Muscle of arm (tissue), 12 donors: ENCODE results near the gene PLD3. TPM values are rescaled to one million over a fixed set of nuclear protein-coding genes. Genes with fewer than 3 reads are reported as not detected.
"Not testable (repeated sequence)": the region's sequence is repeated elsewhere in the genome, so short reads cannot be mapped to it uniquely, and the experiment has no call there.

ENCODE experiments used
- DNase-seq: peaks from one replicate; pipeline ENCODE4 v3.0.0-alpha.2; 2013
- polyA plus RNA-seq, 12 donors: library from polyadenylated mRNA; unstranded; fragments of 120-200 nt; gene quantifications; one replicate each; pipeline ENCODE4 v1.2.1, GENCODE V29; 2013; ENCODE audit not compliant: insufficient read length in 12 of 12

The PLD3 gene
- polyA plus RNA-seq, 12 donors = 165 to 236 (median 213) TPM; not detected in 1

GRCh38 chr19:40322951-40323615 lies 25.4 kb upstream of the PLD3 start:
- DNase-seq = no peak

GRCh38 chr19:40323705-40324104 lies 24.8 kb upstream of the PLD3 start:
- DNase-seq = no peak

DNA sequence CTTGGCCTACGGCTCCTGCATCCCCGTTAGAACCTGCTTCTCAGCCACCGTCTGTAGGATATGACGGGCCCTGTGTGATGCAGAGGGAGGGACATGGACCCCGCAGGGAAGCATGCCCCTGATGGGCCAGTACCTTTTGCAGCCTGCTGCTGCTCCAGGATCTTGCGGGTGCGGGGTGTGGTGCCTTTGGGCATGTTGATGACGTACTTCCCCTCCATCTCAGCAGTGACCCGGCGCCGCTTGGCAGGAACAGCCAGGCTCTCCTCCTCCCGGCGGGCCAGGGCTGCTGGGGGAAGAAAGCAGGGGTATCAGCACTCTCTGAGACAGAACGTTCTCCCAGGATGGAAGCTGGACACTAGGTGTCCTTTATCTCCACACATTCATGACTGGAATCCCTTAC lies 22.3 kb upstream of the PLD3 start:
- no peak for DNase-seq

- no peak for DNase-seq
Observed at GRCh38 chr19:40331052-40331451, 17.4 kb upstream of the PLD3 start.

GRCh38 chr19:40332669-40333068 lies 15.8 kb upstream of the PLD3 start:
- DNase-seq = no peak

DNA sequence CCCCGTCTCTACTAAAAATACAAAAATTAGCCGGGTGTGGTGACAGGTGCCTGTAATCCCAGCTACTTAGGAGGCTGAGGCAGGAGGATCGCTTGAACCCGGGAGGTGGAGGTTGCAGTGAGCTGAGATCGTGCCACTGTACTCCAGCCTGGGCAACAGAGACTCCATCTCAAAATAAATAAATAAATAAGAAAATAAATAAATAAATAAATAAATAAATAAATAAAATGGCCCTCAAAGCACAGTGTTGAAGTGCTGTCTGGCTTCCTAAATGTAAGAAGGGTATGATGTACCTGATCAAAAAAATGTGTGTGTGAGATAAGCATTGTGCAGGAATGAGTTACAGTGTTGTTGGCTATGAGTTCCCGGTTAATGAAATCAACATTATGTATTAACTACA lies 15.4 kb upstream of the PLD3 start:
- DNase-seq = not testable (repeated sequence)

DNA sequence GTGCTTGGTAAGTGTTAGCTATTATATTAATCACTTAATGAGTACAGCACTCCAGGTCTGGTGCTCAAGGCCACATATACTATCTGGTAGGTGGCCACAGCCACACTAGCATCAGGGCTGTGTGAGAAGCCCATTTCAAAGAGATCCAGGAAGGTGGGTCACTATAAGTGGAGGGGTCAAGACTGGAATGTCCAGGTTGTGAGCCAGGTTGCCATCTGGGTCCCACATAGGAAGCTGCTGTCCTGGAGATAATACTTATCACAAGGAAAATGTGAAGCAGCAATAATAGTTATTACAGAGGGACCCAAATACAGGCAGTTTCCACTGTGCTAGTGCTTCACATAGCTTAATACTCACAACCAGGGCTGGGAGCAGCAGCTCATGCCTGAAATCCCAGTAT lies 13.4 kb upstream of the PLD3 start:
- DNase-seq = no peak

GRCh38 chr19:40335855-40336600 lies 12.5 kb upstream of the PLD3 start:
- no peak for DNase-seq

DNA sequence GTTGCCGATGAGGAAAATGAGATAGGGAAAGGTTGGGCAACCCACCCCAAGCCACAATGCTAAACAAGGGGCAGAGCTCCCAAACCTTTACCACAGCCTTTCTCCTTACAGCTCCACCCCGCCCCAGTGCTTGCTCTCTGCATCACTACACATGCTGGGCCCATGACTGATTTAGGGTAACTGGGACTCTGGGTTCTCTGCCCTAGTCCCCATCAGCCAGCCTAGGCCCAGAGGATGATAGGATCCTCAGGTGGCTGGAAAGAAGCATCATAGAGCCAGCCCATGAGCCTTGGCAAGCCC lies 11.9 kb upstream of the PLD3 start:
- DNase-seq = no peak

DNA sequence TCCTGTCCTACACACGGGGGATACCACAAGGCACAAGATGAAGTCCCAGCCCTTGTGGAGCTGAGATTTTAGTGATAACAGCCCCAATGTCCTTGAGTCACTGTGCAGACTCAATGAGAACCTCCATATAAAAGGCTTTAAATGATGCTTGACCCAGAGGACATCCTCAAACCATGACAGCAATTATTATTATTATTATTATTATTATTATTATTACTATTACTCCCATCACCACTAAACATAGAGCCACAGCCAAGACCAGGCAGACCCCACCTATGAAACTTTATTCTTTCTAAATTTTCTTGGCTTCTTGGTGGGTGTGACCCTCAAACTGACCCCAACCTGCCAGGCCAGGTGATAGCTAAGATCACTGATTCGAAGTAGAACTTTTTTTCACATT lies 11.4 kb upstream of the PLD3 start:
- DNase-seq = no peak

DNA sequence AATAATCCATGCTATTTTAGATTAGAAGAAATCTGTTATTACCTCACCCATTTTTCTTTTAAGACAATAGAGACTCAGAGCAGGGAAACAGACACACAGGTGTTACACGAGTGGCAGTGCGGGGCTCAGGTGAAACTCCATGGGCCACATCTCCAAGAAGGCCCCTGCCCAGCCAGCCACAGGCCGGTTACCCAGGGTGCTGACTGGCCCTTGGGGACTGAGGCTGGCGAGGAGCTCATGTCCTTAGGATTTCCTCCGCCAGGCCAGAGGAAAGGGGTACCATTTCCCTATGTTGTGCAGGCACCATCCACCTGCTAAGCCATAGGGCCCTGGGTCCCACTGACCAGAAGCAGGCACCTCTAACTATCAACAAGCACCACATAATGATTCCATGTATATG lies 10.9 kb upstream of the PLD3 start:
- DNase-seq = no peak

DNA sequence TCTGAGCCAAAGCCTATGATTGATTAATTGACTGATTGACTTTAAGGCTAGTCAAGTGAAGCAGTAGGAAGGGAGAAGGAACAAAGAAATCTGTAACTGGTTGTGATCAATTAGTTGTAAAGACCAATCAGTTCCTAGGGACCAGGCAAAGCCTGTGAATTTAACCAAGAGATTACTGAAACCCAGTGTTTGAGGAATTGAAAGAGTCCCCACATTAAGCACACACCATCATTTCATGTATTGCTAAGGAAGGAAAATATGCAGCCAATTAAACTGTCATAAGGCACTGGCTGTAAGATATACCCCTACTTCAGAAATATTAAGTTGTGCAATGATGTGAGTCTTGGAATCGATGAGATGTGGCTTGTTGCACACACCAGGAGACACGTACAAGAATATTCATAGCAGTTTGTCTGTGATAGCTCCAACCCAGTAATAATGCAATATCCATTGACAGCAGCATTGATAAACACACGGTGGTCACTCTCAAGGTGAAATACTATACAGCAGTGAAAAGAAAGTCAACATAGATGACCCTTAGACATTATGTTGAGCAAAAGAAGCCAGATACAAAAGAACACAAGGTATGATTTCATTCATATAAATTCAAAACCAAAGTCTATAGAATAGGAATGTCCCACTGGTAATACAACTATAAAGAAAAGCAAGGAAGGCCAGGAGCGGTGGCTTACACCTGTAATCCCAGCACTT lies 9.3 kb upstream of the PLD3 start:
- DNase-seq = no peak

DNA sequence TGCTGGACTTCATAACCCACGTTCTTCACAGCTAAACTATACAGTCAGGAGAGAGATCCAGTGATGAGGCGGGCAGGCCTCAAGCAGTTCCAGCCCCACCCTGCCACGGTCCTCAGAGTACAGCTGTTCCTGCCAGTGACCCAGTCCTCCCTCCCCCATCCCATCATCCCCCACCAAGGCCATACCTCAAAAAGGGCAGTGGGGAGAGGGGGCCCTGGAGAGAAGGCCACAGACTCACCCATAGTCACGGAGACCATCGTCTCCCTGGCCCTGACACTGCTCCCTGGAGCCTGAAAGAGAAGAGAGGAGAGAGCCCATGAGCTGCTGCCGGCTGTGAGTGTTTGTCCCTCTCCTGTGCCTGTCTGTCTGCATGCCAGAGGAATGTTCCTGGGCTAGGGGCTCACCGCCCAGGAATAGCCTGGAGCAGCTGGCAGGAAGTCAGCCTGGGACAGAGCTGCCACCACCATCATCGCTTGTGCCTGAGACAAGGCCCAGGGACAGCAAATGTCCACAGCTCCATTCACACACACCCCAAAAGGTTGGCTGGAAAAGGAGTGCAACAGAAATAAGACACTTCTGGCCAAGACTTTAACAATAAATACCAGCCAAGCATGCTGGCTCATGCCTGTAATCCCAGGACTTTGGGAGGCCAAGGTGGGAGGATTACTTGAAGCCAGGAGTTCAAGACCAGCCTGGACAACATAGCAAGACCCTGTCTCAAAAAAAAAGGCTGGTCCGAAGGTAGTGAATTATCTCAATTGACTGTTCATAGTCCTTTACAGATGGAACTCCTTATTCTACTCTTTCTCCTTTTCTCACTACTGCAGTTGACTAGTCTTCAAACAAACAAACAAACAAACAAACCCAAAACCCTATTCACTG lies 6.7 kb upstream of the PLD3 start:
- peak; percentile 57 for DNase-seq

- no peak for DNase-seq
Observed at GRCh38 chr19:40342644-40343311, 5.7 kb upstream of the PLD3 start.

DNA sequence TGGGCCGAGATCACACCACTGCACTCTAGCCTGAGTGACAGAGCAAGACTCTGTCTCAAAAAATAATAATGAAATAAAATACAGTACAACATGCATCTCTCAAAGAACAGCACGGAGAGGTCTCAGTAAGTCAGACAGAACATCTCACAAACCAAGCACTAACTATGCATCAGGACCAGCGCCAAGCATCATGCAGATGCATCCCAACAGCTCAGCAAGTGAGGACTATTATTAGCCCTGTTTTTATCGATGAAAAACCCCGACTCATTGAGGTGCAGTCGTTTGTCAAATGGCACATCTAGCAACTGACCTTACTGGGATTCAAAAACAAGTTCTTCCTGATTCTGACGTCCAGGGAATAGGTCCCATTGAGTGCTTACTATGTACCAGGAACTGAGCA lies 4.1 kb upstream of the PLD3 start:
- DNase-seq = no peak

DNA sequence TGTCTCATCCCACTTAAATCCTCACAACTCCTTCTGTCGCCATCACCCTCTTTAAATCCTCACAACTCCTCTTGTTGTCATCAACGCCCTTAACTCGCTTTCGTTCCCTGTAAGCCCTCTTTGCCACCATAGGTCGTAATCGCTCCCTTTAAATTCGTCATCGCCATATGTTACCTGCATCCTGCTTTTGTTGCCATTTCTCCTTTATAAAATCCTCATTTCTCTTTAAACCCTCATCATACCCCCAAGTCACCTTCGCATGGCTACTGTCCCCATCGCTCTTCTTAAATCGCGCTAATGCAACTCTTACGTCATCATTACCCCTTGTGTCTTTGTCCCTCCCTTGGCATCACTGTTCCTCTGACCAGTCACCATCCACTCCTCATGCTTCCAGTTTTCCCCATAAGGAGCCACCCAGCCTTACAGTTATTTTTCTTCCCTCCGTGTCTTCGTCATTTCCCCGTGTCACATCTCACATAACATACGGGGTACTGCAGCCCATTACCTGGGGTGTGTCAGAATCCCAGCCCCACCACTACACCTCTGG lies 539 bp downstream of the PLD3 start:
- DNase-seq = no peak

GRCh38 chr19:40355975-40356680 lies 7.6 kb downstream of the PLD3 start:
- DNase-seq = no peak

- no peak for DNase-seq
Observed at GRCh38 chr19:40356681-40357595, 8.4 kb downstream of the PLD3 start.

GRCh38 chr19:40357640-40358039 lies 9.1 kb downstream of the PLD3 start:
- DNase-seq = no peak

GRCh38 chr19:40358773-40359172 lies 10.3 kb downstream of the PLD3 start:
- DNase-seq = no peak
